ENCODE data around the gene NDUFA12.
"Not testable (repeated sequence)": the region's sequence is repeated elsewhere in the genome, so short reads cannot be mapped to it uniquely, and the experiment has no call there.

NDUFA12 gene

DNA sequence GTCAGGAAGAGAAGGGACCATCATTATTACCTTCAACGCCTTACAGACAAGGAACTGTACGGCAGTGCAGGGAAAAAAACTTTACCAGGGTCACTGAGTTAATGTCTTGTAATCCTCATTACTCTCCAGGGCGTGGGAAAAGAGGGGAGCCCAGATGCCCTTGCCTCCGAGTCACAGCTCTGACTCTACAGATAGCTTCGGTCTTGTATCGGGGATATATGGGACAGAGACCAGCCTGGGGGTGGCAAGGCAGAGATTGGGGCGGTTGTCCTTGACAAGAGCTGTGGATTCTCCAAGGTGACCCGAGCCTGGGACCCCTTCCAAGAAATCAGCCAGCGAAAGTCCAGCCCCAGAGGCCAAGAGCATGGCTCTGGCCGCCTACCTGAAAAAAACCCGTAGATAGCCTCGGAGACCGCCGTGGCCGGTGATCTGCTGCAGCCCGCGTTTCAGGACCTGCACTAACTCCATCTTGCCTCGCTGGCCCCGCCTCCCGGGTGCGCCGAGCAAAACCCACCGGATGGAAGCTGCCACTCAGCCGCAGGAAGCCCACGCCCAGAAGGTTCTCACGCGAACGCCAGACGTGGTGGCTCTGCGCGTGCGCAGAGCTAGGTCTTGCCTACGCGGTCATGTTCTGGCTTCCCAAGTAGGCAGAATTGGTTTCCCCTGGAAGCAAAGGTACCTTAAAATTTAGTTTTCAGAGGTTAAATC is at the start of gene NDUFA12:
Gene NDUFA12 (minus strand): TSS at position 485 of the 708 bp plus-strand sequence. CDS start 17 bp downstream, at position 468.
- DNase-seq (ENCODE audit: low read depth, low spot score): peak; percentile 76

DNA sequence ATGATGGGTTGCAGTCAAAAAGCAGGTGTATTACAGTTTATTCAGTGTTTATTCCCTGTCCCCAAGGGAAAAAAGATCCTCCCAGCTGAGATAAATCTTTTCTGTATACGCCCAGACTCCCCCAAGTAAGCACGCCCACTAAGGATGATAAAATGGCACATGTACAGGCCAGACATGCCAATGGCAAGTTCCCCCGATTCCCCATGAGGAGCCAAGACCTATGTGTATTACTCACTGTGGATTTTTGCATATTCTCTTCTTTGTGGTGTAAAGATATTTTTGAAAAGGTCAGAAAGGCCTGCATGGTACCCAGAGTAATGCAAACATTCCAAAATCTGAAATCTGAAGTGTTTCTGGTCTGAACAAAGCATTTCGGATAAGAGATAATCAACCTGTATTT is 47.7 kb upstream of the NDUFA12 start:
- no peak for DNase-seq (ENCODE audit: low read depth, low spot score)

DNA sequence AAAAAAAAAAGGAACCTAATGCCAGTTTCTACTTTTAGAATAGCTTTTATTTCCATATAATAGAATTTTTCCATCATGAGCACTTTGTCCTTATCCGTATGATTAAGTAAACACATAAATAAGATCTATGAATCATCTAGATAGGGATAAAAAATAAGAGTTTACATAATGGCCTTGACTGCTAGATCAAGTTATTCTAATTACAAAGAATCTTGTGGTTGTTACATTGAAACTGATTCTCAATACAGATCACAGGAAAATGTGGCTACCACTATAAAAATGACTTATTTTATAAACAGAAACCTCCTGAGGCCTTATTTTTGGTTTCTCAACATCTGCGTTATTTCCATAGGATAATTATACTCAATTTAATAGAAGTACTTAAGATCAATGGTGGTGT is 34.4 kb upstream of the NDUFA12 start:
- no peak for DNase-seq (ENCODE audit: low read depth, low spot score)

DNA sequence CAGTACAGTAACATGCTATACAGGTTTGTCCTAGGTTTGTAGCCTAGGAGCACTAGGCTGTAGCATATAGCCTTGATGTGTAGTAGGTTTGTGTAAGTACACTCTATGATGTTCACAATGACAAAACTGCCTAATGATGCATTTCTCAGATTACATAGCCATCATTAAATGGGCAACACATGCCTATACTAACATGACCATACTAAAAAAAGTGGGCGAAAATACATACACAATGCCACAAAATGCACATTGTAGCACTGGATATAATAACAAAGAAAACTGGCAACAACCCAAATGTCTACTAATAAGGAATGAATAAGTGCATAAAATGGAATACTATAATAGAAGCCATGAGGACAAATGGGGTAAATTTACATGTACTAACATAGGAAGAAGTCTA is 31.3 kb upstream of the NDUFA12 start:
- DNase-seq (ENCODE audit: low read depth, low spot score): no peak

DNA sequence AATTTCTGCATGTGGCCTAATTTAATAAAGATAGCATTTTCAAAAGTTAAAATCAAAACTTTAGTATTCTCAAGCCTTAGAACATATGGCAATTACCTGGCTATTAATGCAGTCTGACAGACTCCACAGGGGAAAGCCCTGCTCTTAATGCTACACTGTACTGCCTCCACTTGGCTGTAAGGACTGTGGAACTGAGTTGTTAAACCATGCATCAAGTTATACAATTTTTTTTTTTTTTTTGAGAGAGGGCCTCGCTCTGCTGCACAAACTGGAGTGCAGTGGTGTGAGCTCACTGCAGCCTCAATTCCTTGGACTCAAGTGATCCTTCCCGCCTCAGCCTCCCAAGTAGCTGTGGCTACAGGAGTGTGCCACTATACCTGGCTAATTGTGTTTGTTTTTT is 19.0 kb upstream of the NDUFA12 start:
- DNase-seq (ENCODE audit: low read depth, low spot score): no peak

DNA sequence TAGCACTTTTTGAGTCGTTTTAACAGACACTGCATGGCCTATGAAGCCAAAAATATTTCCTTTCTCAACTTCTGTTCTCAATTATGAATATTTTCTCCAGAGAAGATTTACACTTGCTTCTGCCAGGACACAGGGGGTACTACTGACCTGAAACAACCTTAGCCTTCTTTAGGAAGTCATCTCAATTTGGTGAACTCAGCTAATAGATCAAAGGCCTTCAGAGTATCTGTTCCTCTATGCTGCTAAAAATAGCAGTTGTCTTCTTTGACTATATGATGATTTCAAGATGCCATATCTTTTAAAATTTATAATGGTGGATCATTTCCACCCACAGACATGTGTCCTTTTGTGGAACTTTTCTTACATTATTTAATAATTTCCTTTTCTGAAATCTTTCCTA is 14.0 kb upstream of the NDUFA12 start:
- DNase-seq (ENCODE audit: low read depth, low spot score): no peak

DNA sequence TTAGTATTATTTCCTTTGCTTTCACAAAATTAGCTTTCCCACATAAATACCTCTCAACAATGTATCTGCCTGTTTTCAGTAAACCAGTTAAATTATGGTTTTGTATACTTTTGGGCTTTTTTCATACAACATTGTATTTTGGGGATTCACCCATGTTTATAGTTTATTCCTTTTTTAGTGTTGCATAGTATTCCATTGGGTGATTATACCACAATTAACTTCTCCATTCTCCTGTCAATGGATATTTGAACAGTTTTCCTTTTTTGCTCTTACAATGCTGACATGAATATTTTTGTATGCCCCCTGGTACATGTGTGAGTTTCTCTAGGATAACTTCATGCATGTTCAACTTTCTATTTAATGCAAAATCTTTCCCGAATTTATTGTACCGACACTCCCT is 12.6 kb upstream of the NDUFA12 start:
- DNase-seq (ENCODE audit: low read depth, low spot score): no peak

DNA sequence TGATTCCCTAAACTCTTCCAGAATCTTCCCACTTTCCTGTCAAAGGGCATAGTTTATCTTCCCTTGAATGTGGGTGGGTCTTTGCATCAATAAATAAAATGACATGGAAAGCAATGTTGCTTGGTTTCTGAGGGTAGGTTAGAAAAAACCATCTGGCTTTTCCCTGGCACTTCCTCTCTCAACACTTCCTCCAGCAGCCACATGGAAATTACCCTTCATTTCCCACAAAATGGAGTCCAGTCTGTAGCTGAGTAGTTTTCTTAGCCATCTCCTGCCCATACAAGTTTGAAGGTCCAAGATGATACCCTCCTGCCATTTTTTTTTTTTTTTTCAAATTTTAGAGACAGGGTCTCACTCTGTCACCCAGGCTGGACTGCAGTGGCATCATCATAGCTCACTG is 11.1 kb upstream of the NDUFA12 start:
- no peak for DNase-seq (ENCODE audit: low read depth, low spot score)

DNA sequence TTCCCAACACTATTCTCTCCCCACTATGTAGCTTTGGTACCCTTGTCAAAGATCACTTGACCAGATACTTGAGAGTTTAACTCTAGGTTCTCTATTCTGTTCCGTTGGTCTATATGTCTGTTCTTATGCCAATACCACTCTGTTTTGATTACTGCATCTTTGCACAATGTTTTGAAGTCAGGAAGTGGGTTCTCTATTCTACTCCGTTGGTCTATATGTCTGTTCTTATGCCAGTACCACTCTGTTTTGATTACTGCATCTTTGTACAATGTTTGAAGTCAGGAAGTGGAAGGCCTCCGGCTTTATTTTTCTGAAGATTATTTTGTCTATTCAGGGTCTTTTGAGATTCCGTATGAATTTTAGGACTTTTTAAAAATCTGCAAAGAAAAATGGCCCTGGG is 2.7 kb upstream of the NDUFA12 start:
- DNase-seq (ENCODE audit: low read depth, low spot score): no peak

DNA sequence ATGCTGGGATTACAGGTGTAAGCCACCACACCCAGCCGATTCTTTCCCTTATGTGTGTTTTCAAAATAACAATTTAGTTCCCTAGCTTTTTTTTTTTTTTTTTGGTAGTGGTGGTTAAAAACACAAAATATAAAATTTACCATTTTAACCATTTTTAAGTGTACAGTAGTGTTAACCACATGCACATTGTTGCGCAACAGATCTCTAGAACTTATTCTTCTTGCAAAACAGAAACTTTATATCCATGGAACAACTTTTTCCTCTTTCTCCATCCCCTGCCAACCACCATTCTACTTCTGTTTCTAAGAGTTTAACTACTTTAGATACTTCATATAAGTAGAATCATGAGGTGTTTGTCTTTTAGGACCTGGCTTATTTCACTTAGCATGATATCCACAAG is 1.1 kb upstream of the NDUFA12 start:
- no peak for DNase-seq (ENCODE audit: low read depth, low spot score)

DNA sequence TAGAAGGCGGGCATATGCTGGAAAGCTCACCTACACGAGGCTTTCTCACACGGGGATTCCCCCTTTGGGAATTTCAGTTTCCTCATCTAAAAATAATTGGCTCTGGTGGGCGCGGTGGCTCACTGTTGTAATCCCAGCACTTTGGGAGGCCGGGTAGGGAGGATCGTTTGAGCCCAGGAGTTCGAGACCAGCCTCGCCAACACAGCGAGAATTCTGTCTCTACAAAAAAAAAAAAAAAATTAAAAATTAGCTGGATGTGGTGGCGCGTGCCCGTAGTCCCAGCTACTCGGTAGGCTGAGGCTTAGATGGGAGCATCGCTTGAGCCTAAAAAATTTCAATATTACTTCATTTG is 400 bp upstream of the NDUFA12 start:
- DNase-seq (ENCODE audit: low read depth, low spot score): no peak

DNA sequence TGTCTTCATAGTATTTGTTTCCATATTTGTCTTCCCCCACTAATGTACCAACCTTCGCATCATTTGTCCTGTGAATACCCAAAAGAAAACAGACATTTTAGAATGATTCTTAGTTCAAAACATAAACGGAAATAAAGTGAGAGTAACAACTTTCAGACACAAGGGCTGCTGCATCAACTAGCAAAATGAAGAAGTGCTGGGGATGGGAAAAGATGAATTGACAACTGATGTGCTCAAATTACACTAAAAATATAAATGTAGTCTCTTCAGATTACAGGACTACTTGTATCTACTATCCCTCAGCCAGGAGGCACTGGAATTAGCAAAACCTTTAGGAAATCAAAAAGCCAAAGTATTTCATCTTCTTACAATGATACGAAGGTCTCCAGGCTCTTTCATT is 743 bp downstream of the NDUFA12 start:
- DNase-seq (ENCODE audit: low read depth, low spot score): no peak

DNA sequence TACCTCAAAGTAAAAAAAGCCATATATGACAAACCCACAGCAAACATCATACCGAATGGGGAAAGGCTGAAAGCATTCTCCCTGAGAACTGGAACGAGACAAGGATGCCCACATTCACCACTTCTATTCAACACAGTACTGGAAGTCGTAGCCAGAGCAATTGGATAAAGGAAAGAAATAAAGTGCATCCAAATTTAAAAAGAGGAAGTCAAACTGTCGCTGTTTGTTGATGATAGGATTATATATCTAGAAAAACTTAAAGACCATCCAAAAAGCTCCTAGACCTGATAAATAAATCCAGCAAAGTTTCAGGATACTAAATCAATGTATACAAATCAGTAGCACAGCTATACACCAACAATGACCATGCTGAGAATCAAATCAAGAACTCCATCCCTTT is 5.2 kb downstream of the NDUFA12 start:
- no peak for DNase-seq (ENCODE audit: low read depth, low spot score)

DNA sequence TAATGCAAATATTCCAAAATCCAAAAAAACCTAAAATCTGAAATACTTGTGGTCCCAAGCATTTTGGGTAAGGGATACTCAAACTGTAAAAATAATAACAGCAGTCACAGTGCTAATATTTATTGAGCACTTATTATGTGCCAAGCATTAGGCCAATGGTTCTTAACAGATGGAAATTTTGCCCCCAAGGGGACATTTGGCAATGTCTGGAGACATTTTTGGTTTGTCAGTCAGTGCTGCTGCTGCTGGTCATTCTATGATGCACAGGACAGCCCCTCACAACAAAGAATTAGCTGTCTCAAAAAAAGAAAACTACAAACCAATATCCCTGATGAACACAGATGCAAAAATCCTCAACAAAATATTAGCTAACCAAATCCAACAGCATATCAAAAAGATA is 5.8 kb downstream of the NDUFA12 start:
- no peak for DNase-seq (ENCODE audit: low read depth, low spot score)

DNA sequence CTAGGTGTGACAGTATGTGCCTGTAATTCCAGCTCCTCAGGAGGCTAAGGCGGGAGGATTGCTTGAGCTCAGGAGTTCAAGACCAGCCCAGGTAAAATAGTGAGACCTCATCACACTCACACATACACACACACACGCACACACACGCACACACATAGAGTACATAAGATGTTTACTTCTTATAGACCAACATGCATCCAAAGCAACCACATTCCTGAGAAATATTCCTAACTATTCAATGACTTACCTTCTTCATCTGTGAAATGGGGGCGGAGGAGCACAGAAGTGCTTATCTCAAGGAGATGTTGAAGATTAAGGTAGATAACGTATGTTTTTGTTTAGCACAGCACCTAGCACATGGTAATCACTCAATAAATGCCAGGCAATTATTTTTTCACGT is 6.4 kb downstream of the NDUFA12 start:
- DNase-seq (ENCODE audit: low read depth, low spot score): no peak

DNA sequence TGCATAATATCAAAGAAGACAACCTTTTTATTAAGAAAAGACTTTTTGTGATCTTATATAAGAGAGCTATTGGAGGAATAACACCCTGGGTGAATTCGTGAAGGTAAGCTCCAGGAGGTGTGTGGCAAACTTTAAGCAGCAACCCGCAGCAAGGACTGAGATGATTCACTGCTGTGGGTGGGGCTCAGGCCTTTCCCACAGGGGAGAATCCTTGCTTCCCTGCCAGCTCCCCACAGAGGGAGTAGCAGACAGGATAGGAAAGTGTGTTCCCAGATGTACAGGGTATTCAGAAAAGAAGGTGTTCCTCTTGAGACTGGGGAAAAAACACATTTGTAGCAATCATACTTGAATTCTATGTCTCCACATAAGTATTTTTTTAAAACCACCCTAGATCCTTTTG is 9.2 kb downstream of the NDUFA12 start:
- no peak for DNase-seq (ENCODE audit: low read depth, low spot score)

DNA sequence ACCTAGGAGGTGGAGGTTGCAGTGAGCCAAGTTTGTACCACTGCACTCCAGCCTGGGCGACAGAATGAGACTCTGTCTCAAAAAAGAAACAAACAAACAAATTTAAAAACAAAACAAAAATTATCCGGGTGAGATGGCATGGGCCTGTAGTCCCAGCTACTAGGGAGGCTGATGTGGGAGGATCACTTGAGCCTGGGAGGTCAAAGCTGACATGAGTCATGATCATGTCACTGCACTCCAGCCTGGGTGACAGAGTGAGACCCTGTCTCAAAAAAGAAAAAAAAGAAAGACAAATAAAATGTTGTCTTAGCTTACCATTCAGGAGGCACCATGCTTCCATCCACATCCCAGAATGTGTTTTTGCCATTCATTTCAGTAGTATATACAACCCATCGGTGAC is 9.6 kb downstream of the NDUFA12 start:
- not testable (repeated sequence) for DNase-seq (ENCODE audit: low read depth, low spot score)

DNA sequence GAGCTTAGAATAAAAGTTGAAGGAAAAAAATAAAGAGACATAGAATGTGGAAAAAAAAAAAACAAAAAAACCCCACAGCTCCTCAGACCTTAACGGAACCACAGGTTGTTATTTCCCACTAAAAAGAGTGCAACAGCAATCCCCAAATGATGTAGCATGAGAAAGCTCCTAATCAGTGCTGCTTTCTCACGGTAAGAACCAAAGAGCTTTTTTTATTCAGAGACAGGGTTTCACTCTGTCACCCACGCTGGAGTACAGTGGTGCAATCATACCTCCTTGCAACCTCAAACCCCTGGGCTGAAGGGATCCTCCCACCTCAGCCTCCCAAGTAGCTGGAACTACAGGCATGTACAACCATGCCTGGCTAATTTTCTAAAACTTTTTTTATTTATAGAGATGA is 13.3 kb downstream of the NDUFA12 start:
- DNase-seq (ENCODE audit: low read depth, low spot score): no peak

DNA sequence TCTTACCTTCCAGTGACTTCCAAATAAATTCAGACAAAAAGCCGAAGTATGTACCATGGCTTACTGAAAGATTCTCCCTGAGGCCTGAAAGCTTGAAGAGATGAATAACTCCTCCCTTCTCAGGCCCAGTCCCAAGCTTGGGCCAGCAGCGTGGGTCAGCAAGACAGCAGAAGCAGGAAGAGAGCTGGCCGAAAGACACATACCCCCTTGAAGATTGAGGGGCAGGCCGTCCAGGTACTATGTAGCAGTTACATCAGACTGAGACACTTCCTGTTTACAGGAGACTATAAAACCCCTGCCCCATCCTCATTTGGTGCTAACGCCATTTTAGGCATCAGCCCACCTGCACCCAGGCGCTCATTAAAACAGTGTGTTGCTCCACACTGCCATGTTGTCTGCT is 15.0 kb downstream of the NDUFA12 start:
- no peak for DNase-seq (ENCODE audit: low read depth, low spot score)

DNA sequence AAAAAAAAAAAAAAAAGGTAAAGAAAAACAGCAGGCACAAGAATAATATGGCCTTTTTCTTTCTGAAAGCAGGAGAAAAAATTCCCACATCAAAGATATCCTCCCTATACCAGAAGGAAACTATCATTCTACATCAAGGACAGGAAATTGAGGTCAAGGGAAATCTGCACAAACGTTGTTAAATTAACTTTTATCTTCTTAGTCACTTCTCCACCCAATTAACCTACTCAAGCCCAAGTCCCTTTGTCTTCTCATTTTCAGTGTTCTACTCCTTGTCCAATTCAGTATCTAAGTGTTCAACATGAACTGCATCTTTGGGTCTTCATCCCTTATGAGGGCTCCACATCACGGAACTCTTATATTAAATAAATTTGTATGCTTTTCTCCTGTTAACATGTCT is 15.7 kb downstream of the NDUFA12 start:
- DNase-seq (ENCODE audit: low read depth, low spot score): no peak

DNA sequence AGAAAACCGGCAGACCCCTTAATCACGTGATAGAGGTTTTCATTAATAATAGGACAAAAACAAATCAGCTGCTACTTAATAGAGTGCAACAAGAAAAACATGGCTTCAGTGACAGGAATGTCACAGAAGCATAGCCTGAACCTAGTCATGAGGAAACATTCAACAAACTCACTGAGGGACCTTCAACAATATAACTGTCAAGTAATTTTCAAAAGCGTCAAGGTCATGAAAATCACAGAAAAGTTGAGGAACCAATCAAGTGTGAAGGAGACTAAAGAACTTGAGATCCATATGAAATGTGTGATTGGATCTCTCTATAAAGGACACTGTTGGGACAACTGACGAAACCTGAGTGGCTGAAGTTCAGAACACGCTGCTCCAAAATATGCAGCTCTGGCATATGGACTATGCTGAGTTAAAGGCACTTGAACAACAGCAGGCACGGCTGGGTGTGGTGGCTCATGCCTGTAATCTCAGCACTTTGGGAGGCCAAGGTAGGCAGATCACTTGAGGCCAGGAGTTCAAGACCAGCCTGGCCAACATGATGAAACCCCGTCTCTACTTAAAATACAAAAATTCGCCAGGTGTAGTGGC is 16.3 kb downstream of the NDUFA12 start:
- no peak for DNase-seq (ENCODE audit: low read depth, low spot score)

DNA sequence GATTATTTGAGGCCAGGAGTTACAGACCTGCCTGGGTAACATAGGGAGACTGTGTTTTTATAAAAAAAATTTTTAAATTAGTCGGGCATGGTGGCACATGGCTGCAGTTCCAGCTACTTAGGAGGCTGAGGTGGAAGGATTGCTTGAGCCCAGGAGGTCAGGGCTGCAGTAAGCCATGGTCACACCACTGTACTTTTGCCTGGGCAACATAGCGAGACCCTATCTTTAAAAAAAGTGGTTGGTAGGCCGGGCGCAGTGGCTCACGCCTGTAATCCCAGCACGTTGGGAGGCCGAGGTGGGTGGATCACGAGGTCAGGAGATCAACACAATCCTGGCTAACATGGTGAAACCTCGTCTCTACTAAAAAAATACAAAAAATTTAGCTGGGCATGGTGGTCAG is 18.4 kb downstream of the NDUFA12 start:
- DNase-seq (ENCODE audit: low read depth, low spot score): not testable (repeated sequence)

DNA sequence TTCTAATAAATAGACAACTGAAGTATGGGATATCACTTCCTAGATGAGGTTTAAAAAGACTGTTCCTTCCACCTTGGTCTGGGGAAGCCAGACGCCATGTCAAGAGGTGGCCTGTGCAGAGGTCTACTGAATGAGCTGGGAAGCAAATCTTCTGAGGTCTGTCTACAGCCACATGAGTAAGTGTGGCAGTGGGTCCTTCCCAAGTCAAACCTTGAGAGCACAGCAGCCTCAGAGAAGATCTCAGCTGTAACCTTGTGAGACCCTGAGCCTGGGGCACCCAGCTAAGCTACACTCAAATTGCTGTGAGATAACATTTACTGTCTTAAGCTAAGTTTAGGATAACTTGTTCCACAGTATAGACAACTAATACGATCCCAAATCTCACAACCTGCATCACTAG is 20.2 kb downstream of the NDUFA12 start:
- no peak for DNase-seq (ENCODE audit: low read depth, low spot score)

DNA sequence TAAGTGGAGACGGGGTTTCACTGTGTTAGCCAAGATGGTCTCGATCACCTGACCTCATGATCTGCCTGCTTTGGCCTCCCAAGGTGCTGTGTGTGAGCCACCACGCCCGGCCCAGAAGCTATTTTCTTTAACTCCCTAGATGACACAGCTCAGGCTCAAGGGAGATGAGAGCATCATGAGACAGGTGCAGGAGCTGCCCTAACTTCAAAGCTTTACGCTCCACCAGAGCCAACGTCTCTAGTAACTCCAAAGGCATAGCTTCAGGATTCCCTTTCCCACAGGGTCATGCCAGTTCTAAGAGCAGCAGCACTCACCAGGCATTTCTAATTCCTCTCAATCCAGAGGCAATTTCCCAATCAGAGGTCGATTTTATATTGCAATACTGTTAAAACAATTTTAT is 21.0 kb downstream of the NDUFA12 start:
- DNase-seq (ENCODE audit: low read depth, low spot score): no peak

Data from iPS DF 19.7 (cell line).